Stomach (tissue), 9 donors: ENCODE results near the gene MPPE1. TPM values are rescaled to one million over a fixed set of nuclear protein-coding genes. Genes with fewer than 3 reads are reported as not detected.

Experiments
- DNase-seq, 2 donors: peaks; one replicate each; pipeline versions ENCODE4 v3.0.0 to v3.0.0-alpha.2; 2013 to 2019
- H3K27ac ChIP-seq, 5 donors: fragments of 200-600 bp in 4 of 5; sonication (generic) in 4 of 5; one replicate each; pipeline ENCODE4 v1.5.1; 2013 to 2019; ENCODE audit warnings: mild to moderate bottlenecking in 1 of 5, moderate library complexity in 1 of 5
- H3K27me3 ChIP-seq, 3 donors: fragments of 200-600 bp; sonication (generic); one replicate each; pipeline ENCODE4 v1.5.1; 2017 to 2019; ENCODE audit warnings: mixed run types in 1 of 3
- H3K36me3 ChIP-seq, 4 donors: fragments of 200-600 bp; sonication (generic); 1 replicate in 3 of 4; 2 replicates in 1 of 4; pipeline ENCODE4 v1.5.1; 2016 to 2019
- H3K4me1 ChIP-seq, 4 donors: fragments of 200-600 bp; sonication (generic); one replicate each; pipeline ENCODE4 v1.5.1; 2016 to 2019
- H3K4me3 ChIP-seq, 4 donors: fragments of 200-600 bp; sonication (generic) in 3 of 4; one replicate each; pipeline ENCODE4 v1.5.1; 2016 to 2019; ENCODE audit warnings: mild to moderate bottlenecking in 1 of 4
- H3K9me3 ChIP-seq, 4 donors: fragments of 200-600 bp; sonication (generic); one replicate each; pipeline ENCODE4 v1.5.1; 2016 to 2019
- EP300 ChIP-seq: sonication (generic); formaldehyde crosslinking; IDR thresholded peaks from one replicate; pipeline ENCODE4 v1.6.1; 2017; ENCODE audit warnings: antibody characterized with exemption
- POLR2A ChIP-seq, 4 donors: fragments of 450-650 bp; IDR thresholded peaks; one replicate each; pipeline ENCODE4 v1.6.1; 2016; ENCODE audit warnings: antibody characterized with exemption in 4 of 4, control low read depth in 2 of 4, mild to moderate bottlenecking in 1 of 4, moderate library complexity in 1 of 4
- POLR2AphosphoS5 ChIP-seq, 3 donors: sonication (generic); formaldehyde crosslinking; IDR thresholded peaks; one replicate each; pipeline ENCODE4 v1.6.1; 2016; ENCODE audit warnings: antibody characterized with exemption in 3 of 3
- WGBS, 5 donors: extraction: QIAGEN DNeasy Blood & Tissue Kit in 3 of 5; methylation state at CpG; one replicate each; pipeline versions ENCODE4 v1.1.5 to v1.1.7; 2013 to 2018; 5-methylcytosine and 5-hydroxymethylcytosine counted together
- intact Hi-C: fragments of 100-400 bp; cut with DNase I; formaldehyde crosslinking; loops from one replicate; pipeline ENCODE4 v1.15.1; 2023; ENCODE audit warnings: low total_unique reads
- polyA plus RNA-seq, 3 donors: library from polyadenylated mRNA; stranded (reverse); fragments of 200-250 nt; gene quantifications; one replicate each; pipeline ENCODE4 v1.2.3, GENCODE V29; 2013
- total RNA-seq, 5 donors: library from RNA; depleted of rRNA; stranded (reverse); fragments of >200 nt; gene quantifications; one replicate each; pipeline versions ENCODE4 v1.1.0 to v1.2.3, GENCODE V29; 2014 to 2016
- TF ChIP-seq, protein P1 (sequence below), 7 experiments: fragments of 450-650 bp in 4 of 7; fragments of 200-600 bp in 3 of 7; sonication (generic) in 3 of 7; IDR thresholded peaks; one replicate each; pipeline ENCODE4 v1.5.1; 2016 to 2019; ENCODE audit warnings: antibody characterized with exemption in 7 of 7, control low read depth in 2 of 7, mild to moderate bottlenecking in 1 of 7
- donor health status: healthy with polysubstance abuse.
- donor health status: Bipolar disorder and iron deficiency.
- donor health status: healthy.

MPPE1 gene
- total and polyA plus RNA-seq, 8 donors: 15.2 to 82.0 (median 32.6) TPM

DNA sequence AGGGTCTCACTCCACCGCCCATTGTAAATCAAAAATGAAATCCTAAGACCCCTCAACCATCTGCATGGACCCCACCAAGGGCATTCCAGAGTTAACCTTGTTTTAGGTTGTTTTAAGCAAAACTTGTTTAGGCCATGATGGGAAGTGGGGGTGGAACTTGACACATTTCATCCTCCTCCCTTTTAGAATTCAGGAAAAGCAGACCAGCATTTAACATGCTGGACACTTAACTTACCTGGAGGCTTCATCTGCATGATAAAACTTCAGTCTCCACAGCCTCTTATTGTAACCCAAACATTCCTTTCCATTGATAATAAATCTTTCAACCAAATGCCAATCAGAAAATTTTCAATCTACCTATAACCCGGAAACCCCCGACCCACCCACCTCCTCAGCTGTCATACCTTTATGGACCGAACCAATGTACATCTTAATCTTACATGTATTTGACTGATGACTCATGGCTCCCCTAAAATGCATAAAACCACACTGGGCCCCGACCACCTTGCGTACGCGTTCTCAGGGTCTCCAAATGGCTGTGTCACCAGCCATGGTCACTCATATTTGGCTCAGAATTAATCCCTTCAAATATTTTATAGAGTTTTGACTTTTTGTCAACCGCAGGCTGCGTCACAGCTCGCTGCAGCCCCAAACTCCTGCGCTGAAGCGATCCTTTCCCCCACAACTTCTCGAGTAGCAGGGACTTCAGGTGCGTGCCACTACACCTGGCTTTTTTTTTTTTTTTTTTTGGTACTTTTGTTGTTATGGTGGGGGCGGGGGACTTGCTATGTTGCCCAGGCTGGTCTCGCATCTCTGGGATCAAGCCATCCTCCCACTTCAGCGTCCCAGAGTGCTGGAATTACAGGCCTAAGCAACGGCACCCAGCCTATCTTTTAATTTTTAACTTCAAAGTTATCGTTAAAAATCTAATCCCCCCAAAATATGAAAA lies 917 bp downstream of the MPPE1 start:
- intact Hi-C loops: loop anchor here (10.0 kb wide), 1 partner anchor 52 kb away; the partner anchor contains the start of gene CHMP1B
- Histone ChIP-seq H3K9me3 (no peaks in the 10 kb centered on the region), H3K4me3 (peak overlapping the region; percentile 55 to 89 (median 69)), H3K27me3 (no peaks in the 10 kb centered on the region), H3K36me3 (peaks cover 5 to 37% (median 23%) of the 10 kb centered on the region in 4 donors), H3K27ac (peak overlapping the region in 4 of 5 donors; percentile 98 to 100 (median 98)), H3K4me1 (peaks cover 14 to 36% (median 22%) of the 10 kb centered on the region in 4 donors)
- WGBS, 5 donors: 55 to 66% (median 62%) methylated on average over 19 to 20 of the region's 20 CpGs
- peak in 1 of 2 donors; percentile 36 for DNase-seq
- TF ChIP-seq EP300 (no peak), POLR2A (IDR thresholded peaks at IDR 0.05) (no peak), POLR2AphosphoS5 (IDR thresholded peaks at IDR 0.05) (no peak)
- TF ChIP-seq, protein P1, sequence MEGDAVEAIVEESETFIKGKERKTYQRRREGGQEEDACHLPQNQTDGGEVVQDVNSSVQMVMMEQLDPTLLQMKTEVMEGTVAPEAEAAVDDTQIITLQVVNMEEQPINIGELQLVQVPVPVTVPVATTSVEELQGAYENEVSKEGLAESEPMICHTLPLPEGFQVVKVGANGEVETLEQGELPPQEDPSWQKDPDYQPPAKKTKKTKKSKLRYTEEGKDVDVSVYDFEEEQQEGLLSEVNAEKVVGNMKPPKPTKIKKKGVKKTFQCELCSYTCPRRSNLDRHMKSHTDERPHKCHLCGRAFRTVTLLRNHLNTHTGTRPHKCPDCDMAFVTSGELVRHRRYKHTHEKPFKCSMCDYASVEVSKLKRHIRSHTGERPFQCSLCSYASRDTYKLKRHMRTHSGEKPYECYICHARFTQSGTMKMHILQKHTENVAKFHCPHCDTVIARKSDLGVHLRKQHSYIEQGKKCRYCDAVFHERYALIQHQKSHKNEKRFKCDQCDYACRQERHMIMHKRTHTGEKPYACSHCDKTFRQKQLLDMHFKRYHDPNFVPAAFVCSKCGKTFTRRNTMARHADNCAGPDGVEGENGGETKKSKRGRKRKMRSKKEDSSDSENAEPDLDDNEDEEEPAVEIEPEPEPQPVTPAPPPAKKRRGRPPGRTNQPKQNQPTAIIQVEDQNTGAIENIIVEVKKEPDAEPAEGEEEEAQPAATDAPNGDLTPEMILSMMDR (IDR thresholded peaks at IDR 0.05): no peak

DNA sequence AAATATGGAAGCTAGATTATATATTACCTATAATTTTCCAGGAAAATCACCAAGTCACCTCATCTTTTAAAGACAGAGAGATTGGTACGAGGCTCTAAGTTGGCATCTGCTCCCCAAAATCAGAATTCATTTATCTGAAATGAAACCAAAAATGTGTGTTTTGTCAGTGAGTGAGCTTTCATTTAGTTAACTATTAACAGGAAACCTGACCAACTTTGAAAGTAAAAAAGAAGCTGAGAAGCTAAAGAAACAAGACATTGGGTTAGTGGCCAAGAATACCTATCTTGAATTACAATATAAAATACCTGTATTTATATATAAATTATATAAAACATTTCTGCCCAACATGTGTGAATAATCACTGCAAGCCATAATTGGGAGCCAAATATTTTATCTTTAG lies 1.9 kb downstream of the MPPE1 start:
- peaks cover 5 to 47% (median 31%) of the 10 kb centered on the region in 4 donors for H3K36me3 ChIP-seq
- intact Hi-C loops: loop anchor here (10.0 kb wide), 1 partner anchor 51 kb away; the partner anchor contains the start of gene CHMP1B
- no peaks in the 10 kb centered on the region for H3K27me3 ChIP-seq
- no peak for TF ChIP-seq POLR2A (IDR thresholded peaks at IDR 0.05)
- WGBS, 5 donors: 38 to 74% (median 55%) methylated on average over 1 of the region's 1 CpG
- no peaks in the 10 kb centered on the region for H3K9me3 ChIP-seq
- no peak overlapping the region for H3K4me3 ChIP-seq
- H3K27ac ChIP-seq: no peak overlapping the region
- peaks cover 14 to 36% (median 22%) of the 10 kb centered on the region in 4 donors for H3K4me1 ChIP-seq
- no peak for DNase-seq

DNA sequence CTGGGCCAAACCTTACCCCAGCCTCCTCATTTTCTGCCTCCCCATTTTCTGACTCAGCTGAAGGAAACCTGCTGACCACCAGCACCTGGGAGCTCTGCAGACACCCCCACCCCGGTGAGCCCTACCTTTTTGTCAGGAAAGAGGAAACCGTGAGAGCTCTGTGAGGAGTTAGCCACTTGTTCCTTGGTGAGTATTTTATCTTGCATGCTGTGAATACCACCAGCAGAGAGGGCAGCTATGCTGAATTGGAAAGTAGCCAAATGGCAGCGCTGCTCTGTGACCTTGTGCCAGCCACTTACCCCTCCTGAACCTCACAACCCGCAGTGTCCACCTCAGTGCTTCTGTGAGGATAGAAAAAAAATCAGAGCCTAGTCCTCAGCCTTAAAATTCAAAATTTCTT lies 2.5 kb downstream of the MPPE1 start:
- TF ChIP-seq POLR2AphosphoS5 (IDR thresholded peaks at IDR 0.05) (no peak), POLR2A (IDR thresholded peaks at IDR 0.05) (no peak), EP300 (no peak)
- TF ChIP-seq, protein P1 (IDR thresholded peaks at IDR 0.05): no peak
- Histone ChIP-seq H3K4me1 (peaks cover 14 to 36% (median 22%) of the 10 kb centered on the region in 4 donors), H3K27ac (no peak overlapping the region), H3K4me3 (no peak overlapping the region), H3K36me3 (peaks cover 5 to 48% (median 33%) of the 10 kb centered on the region in 4 donors), H3K9me3 (no peaks in the 10 kb centered on the region), H3K27me3 (no peaks in the 10 kb centered on the region)
- 59 to 77% (median 73%) methylated on average over 4 of the region's 4 CpGs for WGBS, 5 donors
- intact Hi-C loops: loop anchor here (10.0 kb wide), 1 partner anchor 51 kb away; the partner anchor contains the start of gene CHMP1B
- DNase-seq: no peak

- H3K27me3 ChIP-seq: no peaks in the 10 kb centered on the region
- TF ChIP-seq POLR2A (IDR thresholded peaks at IDR 0.05) (no peak), POLR2AphosphoS5 (IDR thresholded peaks at IDR 0.05) (no peak), EP300 (no peak)
- TF ChIP-seq, protein P1 (IDR thresholded peaks at IDR 0.05): no peak
- H3K4me3 ChIP-seq: no peak overlapping the region
- H3K27ac ChIP-seq: no peak overlapping the region
- no peak for DNase-seq
- peaks cover 5 to 63% (median 49%) of the 10 kb centered on the region in 4 donors for H3K36me3 ChIP-seq
- WGBS, 5 donors: 44 to 60% (median 46%) methylated on average over 7 of the region's 7 CpGs
- H3K9me3 ChIP-seq: no peaks in the 10 kb centered on the region
- H3K4me1 ChIP-seq: peaks cover 8 to 25% (median 13%) of the 10 kb centered on the region in 4 donors
- intact Hi-C loops: loop anchor here (10.0 kb wide), 1 partner anchor 48 kb away; the partner anchor contains the start of gene CHMP1B
These were observed 5.4 kb downstream of the MPPE1 start for GRCh38 chr18:11902522-11903292.
